Fibroblast of lung (primary cell): ENCODE results near the gene PRPH.

Experiments used
- EZH2 ChIP-seq: IDR thresholded peaks from 2 replicates; pipeline ENCODE4 v1.5.1; 2012; ENCODE audit warnings: low read length, control low read depth, mild to moderate bottlenecking; ENCODE audit errors: missing control alignments
- TF ChIP-seq, protein P1 (sequence below), 2 donors: IDR thresholded peaks in 1 of 2; conservative IDR thresholded peaks in 1 of 2; 1 replicate in 1 of 2; 2 replicates in 1 of 2; pipeline ENCODE4 v1.5.1; 2011 to 2012; ENCODE audit warnings: low read length in 2 of 2, control low read depth in 1 of 2, inconsistent platforms in 1 of 2, low read depth in 1 of 2, mild to moderate bottlenecking in 1 of 2

- TF ChIP-seq, protein P1, sequence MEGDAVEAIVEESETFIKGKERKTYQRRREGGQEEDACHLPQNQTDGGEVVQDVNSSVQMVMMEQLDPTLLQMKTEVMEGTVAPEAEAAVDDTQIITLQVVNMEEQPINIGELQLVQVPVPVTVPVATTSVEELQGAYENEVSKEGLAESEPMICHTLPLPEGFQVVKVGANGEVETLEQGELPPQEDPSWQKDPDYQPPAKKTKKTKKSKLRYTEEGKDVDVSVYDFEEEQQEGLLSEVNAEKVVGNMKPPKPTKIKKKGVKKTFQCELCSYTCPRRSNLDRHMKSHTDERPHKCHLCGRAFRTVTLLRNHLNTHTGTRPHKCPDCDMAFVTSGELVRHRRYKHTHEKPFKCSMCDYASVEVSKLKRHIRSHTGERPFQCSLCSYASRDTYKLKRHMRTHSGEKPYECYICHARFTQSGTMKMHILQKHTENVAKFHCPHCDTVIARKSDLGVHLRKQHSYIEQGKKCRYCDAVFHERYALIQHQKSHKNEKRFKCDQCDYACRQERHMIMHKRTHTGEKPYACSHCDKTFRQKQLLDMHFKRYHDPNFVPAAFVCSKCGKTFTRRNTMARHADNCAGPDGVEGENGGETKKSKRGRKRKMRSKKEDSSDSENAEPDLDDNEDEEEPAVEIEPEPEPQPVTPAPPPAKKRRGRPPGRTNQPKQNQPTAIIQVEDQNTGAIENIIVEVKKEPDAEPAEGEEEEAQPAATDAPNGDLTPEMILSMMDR (conservative IDR thresholded peaks at IDR 0.05 in 1 of 2, IDR thresholded peaks at IDR 0.05 in 1 of 2; ENCODE audit: low read depth in 1 of 2, low read length in 2 of 2): no peak
- no peak for TF ChIP-seq EZH2
Measured at GRCh38 chr12:49340095-49340870, 45.3 kb downstream of the PRPH start.
